Gastrocnemius medialis (tissue), 4 donors: ENCODE results near the gene SLC49A4. TPM values are rescaled to one million over a fixed set of nuclear protein-coding genes. Genes with fewer than 3 reads are reported as not detected.

ENCODE experiments used
- ATAC-seq, 2 donors: fragments of 150-250 bp; one replicate each; pipeline ENCODE4 v1.9.1; 2016
- DNase-seq, 2 donors: peaks; one replicate each; pipeline ENCODE4 v3.0.0-alpha.2; 2019
- H3K27ac ChIP-seq, 4 donors: fragments of 200-600 bp; sonication (generic); 1 replicate in 1 of 4; 2 replicates in 3 of 4; pipeline ENCODE4 v1.5.1; 2016 to 2018; ENCODE audit warnings: mild to moderate bottlenecking in 2 of 4, moderate library complexity in 1 of 4
- H3K27me3 ChIP-seq, 3 donors: fragments of 200-600 bp; sonication (generic) in 2 of 3; 1 replicate in 1 of 3; 2 replicates in 2 of 3; pipeline versions ENCODE4 v1.5.1 to v1.6.0; 2016 to 2019; ENCODE audit warnings: mild to moderate bottlenecking in 1 of 3, moderate library complexity in 1 of 3
- H3K36me3 ChIP-seq, 2 donors: fragments of 200-600 bp; sonication (generic) in 1 of 2; one replicate each; pipeline ENCODE4 v1.5.1; 2017 to 2018
- H3K4me1 ChIP-seq, 2 donors: fragments of 200-600 bp; sonication (generic) in 1 of 2; one replicate each; pipeline ENCODE4 v1.5.1; 2016 to 2017; ENCODE audit warnings: mild to moderate bottlenecking in 2 of 2
- H3K4me3 ChIP-seq, 4 donors: fragments of 200-600 bp; sonication (generic) in 3 of 4; 1 replicate in 1 of 4; 2 replicates in 3 of 4; pipeline ENCODE4 v1.5.1; 2016 to 2019; ENCODE audit warnings: mild to moderate bottlenecking in 2 of 4
- H3K9me3 ChIP-seq, 3 donors: fragments of 200-600 bp; sonication (generic) in 2 of 3; 1 replicate in 1 of 3; 2 replicates in 2 of 3; pipeline ENCODE4 v1.5.1; 2016 to 2019
- CTCF ChIP-seq, 5 experiments: fragments of 450-650 bp in 3 of 5; fragments of 200-600 bp in 2 of 5; sonication (generic) in 2 of 5; IDR thresholded peaks in 4 of 5; conservative IDR thresholded peaks in 1 of 5; 1 replicate in 4 of 5; 2 replicates in 1 of 5; pipeline ENCODE4 v1.5.1; 2016 to 2019; ENCODE audit warnings: antibody characterized with exemption in 5 of 5, mild to moderate bottlenecking in 3 of 5, moderate library complexity in 3 of 5
- POLR2A ChIP-seq, 2 donors: fragments of 450-650 bp; IDR thresholded peaks; one replicate each; pipeline ENCODE4 v1.6.1; 2017; ENCODE audit warnings: antibody characterized with exemption in 2 of 2, mild to moderate bottlenecking in 2 of 2, moderate library complexity in 2 of 2
- in situ Hi-C, 4 donors: fragments of 200-750 bp; cut with MboI; loops; one replicate each; pipeline versions ENCODE4 v1.15.0 to v1.8.0; 2017; ENCODE audit warnings: low sequenced_read_pairs in 4 of 4
- intact Hi-C: fragments of 100-400 bp; cut with DNase I; formaldehyde crosslinking; loops from one replicate; pipeline ENCODE4 v1.15.1; 2023; ENCODE audit warnings: low total_unique reads
- total RNA-seq, 4 donors: library from RNA; depleted of rRNA; stranded (reverse); fragments of >200 nt; gene quantifications; one replicate each; pipeline versions ENCODE4 v1.1.0 to v1.2.3, GENCODE V29; 2016

Gene SLC49A4
- total RNA-seq, 4 donors from 2014 or later, result 29.0 to 81.7 (median 44.8) TPM

- H3K27me3 ChIP-seq, result peaks cover 2 to 6% (median 5%) of the 10 kb centered on the region in 3 donors
- H3K36me3 ChIP-seq, result no peaks in the 10 kb centered on the region
- in situ Hi-C loops (no loop called here), intact Hi-C loops (no loop called here)
- no peak overlapping the region for H3K27ac ChIP-seq
- no peak for ATAC-seq
- TF ChIP-seq CTCF (IDR thresholded peaks at IDR 0.05 in 4 of 5, conservative IDR thresholded peaks at IDR 0.05 in 1 of 5) (no peak), POLR2A (IDR thresholded peaks at IDR 0.05) (no peak)
- no peaks in the 10 kb centered on the region for H3K9me3 ChIP-seq
- no peak overlapping the region for H3K4me3 ChIP-seq
- DNase-seq, result no peak
- H3K4me1 ChIP-seq, result no peaks in the 10 kb centered on the region
These were observed 112.6 kb downstream of the SLC49A4 start for GRCh38 chr3:122907471-122907870.

GRCh38 chr3:122908251-122908650, 113.4 kb downstream of the SLC49A4 start:
- TF ChIP-seq POLR2A (IDR thresholded peaks at IDR 0.05) (no peak), CTCF (IDR thresholded peaks at IDR 0.05 in 4 of 5, conservative IDR thresholded peaks at IDR 0.05 in 1 of 5) (no peak)
- DNase-seq (no peak), ATAC-seq (no peak)
- intact Hi-C loops, result no loop called here
- no peaks in the 10 kb centered on the region for H3K9me3 ChIP-seq
- no peaks in the 10 kb centered on the region for H3K36me3 ChIP-seq
- peaks cover 9 to 12% (median 10%) of the 10 kb centered on the region in 3 donors for H3K27me3 ChIP-seq
- in situ Hi-C loops, result no loop called here
- no peak overlapping the region for H3K4me3 ChIP-seq
- no peaks in the 10 kb centered on the region for H3K4me1 ChIP-seq
- no peak overlapping the region for H3K27ac ChIP-seq

GRCh38 chr3:122911901-122912300, 117.0 kb downstream of the SLC49A4 start:
- Histone ChIP-seq H3K4me1 (no peaks in the 10 kb centered on the region), H3K36me3 (no peaks in the 10 kb centered on the region), H3K27me3 (peaks cover 9 to 17% (median 12%) of the 10 kb centered on the region in 3 donors), H3K9me3 (no peaks in the 10 kb centered on the region), H3K27ac (no peak overlapping the region), H3K4me3 (no peak overlapping the region)
- DNase-seq (no peak), ATAC-seq (no peak)
- TF ChIP-seq CTCF (IDR thresholded peaks at IDR 0.05 in 4 of 5, conservative IDR thresholded peaks at IDR 0.05 in 1 of 5) (no peak), POLR2A (IDR thresholded peaks at IDR 0.05) (no peak)
- intact Hi-C loops, result no loop called here
- in situ Hi-C loops, result no loop called here

GRCh38 chr3:122912772-122913538, 118.1 kb downstream of the SLC49A4 start:
- Histone ChIP-seq H3K27me3 (peaks cover 9 to 17% (median 12%) of the 10 kb centered on the region in 3 donors), H3K27ac (no peak overlapping the region), H3K4me1 (no peaks in the 10 kb centered on the region), H3K9me3 (no peaks in the 10 kb centered on the region), H3K4me3 (no peak overlapping the region), H3K36me3 (no peaks in the 10 kb centered on the region)
- intact Hi-C loops (no loop called here), in situ Hi-C loops (no loop called here)
- no peak for DNase-seq
- ATAC-seq, result no peak
- TF ChIP-seq CTCF (IDR thresholded peaks at IDR 0.05 in 4 of 5, conservative IDR thresholded peaks at IDR 0.05 in 1 of 5) (no peak), POLR2A (IDR thresholded peaks at IDR 0.05) (no peak)
